Glutamatergic neuron (in vitro differentiated cells): ENCODE data around the gene UBE2J2. TPM values are rescaled to one million over a fixed set of nuclear protein-coding genes. Genes with fewer than 3 reads are reported as not detected.

Experiments used
- DNase-seq: peaks from one replicate; pipeline ENCODE4 v3.0.0; 2022
- H3K27ac Mint-ChIP-seq: one replicate; pipeline ENCODE4 v1.8.0; 2020; ENCODE audit warnings: mild to moderate bottlenecking, mixed read lengths, inconsistent platforms; ENCODE audit not compliant: unreplicated experiment
- H3K27me3 Mint-ChIP-seq: one replicate; pipeline ENCODE4 v1.8.0; 2020; ENCODE audit warnings: mild to moderate bottlenecking, moderate library complexity, mixed read lengths, inconsistent platforms; ENCODE audit not compliant: unreplicated experiment
- H3K36me3 Mint-ChIP-seq: one replicate; pipeline ENCODE4 v1.8.0; 2020; ENCODE audit warnings: mild to moderate bottlenecking, mixed read lengths, inconsistent platforms; ENCODE audit not compliant: unreplicated experiment
- H3K4me1 Mint-ChIP-seq: one replicate; pipeline ENCODE4 v1.8.0; 2020; ENCODE audit warnings: mild to moderate bottlenecking, low read depth, mixed read lengths, inconsistent platforms; ENCODE audit not compliant: unreplicated experiment
- H3K4me3 Mint-ChIP-seq: one replicate; pipeline ENCODE4 v1.8.0; 2020; ENCODE audit warnings: mild to moderate bottlenecking, mixed read lengths, inconsistent platforms; ENCODE audit not compliant: unreplicated experiment
- H3K9me3 Mint-ChIP-seq: one replicate; pipeline ENCODE4 v1.8.0; 2020; ENCODE audit warnings: mild to moderate bottlenecking, moderate library complexity, mixed read lengths, inconsistent platforms; ENCODE audit not compliant: unreplicated experiment
- CTCF ChIP-seq: fragments of 200-600 bp; sonication (generic); IDR thresholded peaks from one replicate; pipeline ENCODE4 v1.5.0; 2021; ENCODE audit not compliant: partially characterized antibody, unreplicated experiment
- total RNA-seq: library from RNA; stranded (reverse); fragmentation: NEBNext Ultra II Directional; extraction: Animal tissue kit (Norgen Biotek cat#: 25700); gene quantifications from one replicate; pipeline ENCODE4 v1.2.1, GENCODE V29; 2021; ENCODE audit not compliant: unreplicated experiment

UBE2J2 gene
- total RNA-seq, 1 donor from 2014 or later, result 88.1 TPM

GRCh38 chr1:1264026-1264425, 9.6 kb downstream of the UBE2J2 start:
- Mint-ChIP-seq H3K9me3 (peaks cover 12% of the 10 kb centered on the region), H3K27ac (no peak overlapping the region), H3K36me3 (no peaks in the 10 kb centered on the region), H3K27me3 (peaks cover 4% of the 10 kb centered on the region), H3K4me1 (peaks cover 17% of the 10 kb centered on the region), H3K4me3 (no peak overlapping the region)
- TF ChIP-seq CTCF, result no peak
- DNase-seq, result no peak

GRCh38 chr1:1262758-1263157, 10.9 kb downstream of the UBE2J2 start:
- no peak for TF ChIP-seq CTCF
- no peak for DNase-seq
- peaks cover 15% of the 10 kb centered on the region for H3K9me3 Mint-ChIP-seq
- no peak overlapping the region for H3K4me3 Mint-ChIP-seq
- peaks cover 5% of the 10 kb centered on the region for H3K27me3 Mint-ChIP-seq
- no peaks in the 10 kb centered on the region for H3K36me3 Mint-ChIP-seq
- peaks cover 17% of the 10 kb centered on the region for H3K4me1 Mint-ChIP-seq
- H3K27ac Mint-ChIP-seq, result no peak overlapping the region

- Mint-ChIP-seq H3K4me1 (peaks cover 17% of the 10 kb centered on the region), H3K27ac (no peak overlapping the region), H3K4me3 (no peak overlapping the region), H3K36me3 (no peaks in the 10 kb centered on the region), H3K9me3 (peaks cover 15% of the 10 kb centered on the region), H3K27me3 (peaks cover 7% of the 10 kb centered on the region)
- no peak for TF ChIP-seq CTCF
- no peak for DNase-seq
These were observed 11.6 kb downstream of the UBE2J2 start for GRCh38 chr1:1262071-1262470.

- Mint-ChIP-seq H3K27me3 (peaks cover 7% of the 10 kb centered on the region), H3K4me1 (peaks cover 21% of the 10 kb centered on the region), H3K9me3 (peaks cover 14% of the 10 kb centered on the region), H3K36me3 (no peaks in the 10 kb centered on the region), H3K27ac (peak overlapping the region; percentile 56), H3K4me3 (peak overlapping the region; percentile 61)
- TF ChIP-seq CTCF, result no peak
- DNase-seq, result peak; percentile 38
These were observed 12.7 kb downstream of the UBE2J2 start for GRCh38 chr1:1260843-1261560.

- peaks cover 23% of the 10 kb centered on the region for H3K4me1 Mint-ChIP-seq
- H3K27ac Mint-ChIP-seq, result peak overlapping the region; percentile 56
- no peaks in the 10 kb centered on the region for H3K36me3 Mint-ChIP-seq
- peaks cover 7% of the 10 kb centered on the region for H3K27me3 Mint-ChIP-seq
- H3K9me3 Mint-ChIP-seq, result peaks cover 9% of the 10 kb centered on the region
- no peak for TF ChIP-seq CTCF
- peak overlapping the region; percentile 22 for H3K4me3 Mint-ChIP-seq
- DNase-seq, result no peak
These were observed 13.6 kb downstream of the UBE2J2 start for GRCh38 chr1:1259951-1260600.
